Measurements from ENCODE around the gene LRRFIP1.

Gene LRRFIP1

GRCh38 chr2:237650455-237650850, 23.1 kb downstream of the LRRFIP1 start:
- no peak for TF ChIP-seq CTCF (IDR thresholded peaks at IDR 0.05; ENCODE audit: insufficient read depth, low read depth, low read length, missing control alignments)
- no peak for DNase-seq (ENCODE audit: low read depth)
- H3K4me3 ChIP-seq (ENCODE audit: low read length) = no peak overlapping the region

- no peak for DNase-seq (ENCODE audit: low read depth)
- TF ChIP-seq CTCF (IDR thresholded peaks at IDR 0.05; ENCODE audit: insufficient read depth, low read depth, low read length, missing control alignments) = no peak
- H3K4me3 ChIP-seq (ENCODE audit: low read length) = no peak overlapping the region
These were observed 24.4 kb downstream of the LRRFIP1 start for GRCh38 chr2:237651761-237652160.

- H3K4me3 ChIP-seq (ENCODE audit: low read length) = no peak overlapping the region
- no peak for DNase-seq (ENCODE audit: low read depth)
- TF ChIP-seq CTCF (IDR thresholded peaks at IDR 0.05; ENCODE audit: insufficient read depth, low read depth, low read length, missing control alignments) = no peak
These were observed 24.8 kb downstream of the LRRFIP1 start for GRCh38 chr2:237652181-237652580.

GRCh38 chr2:237652854-237653253, 25.5 kb downstream of the LRRFIP1 start:
- no peak for DNase-seq (ENCODE audit: low read depth)
- no peak overlapping the region for H3K4me3 ChIP-seq (ENCODE audit: low read length)
- no peak for TF ChIP-seq CTCF (IDR thresholded peaks at IDR 0.05; ENCODE audit: insufficient read depth, low read depth, low read length, missing control alignments)

- H3K4me3 ChIP-seq (ENCODE audit: low read length) = no peak overlapping the region
- TF ChIP-seq CTCF (IDR thresholded peaks at IDR 0.05; ENCODE audit: insufficient read depth, low read depth, low read length, missing control alignments) = no peak
- DNase-seq (ENCODE audit: low read depth) = no peak
These were observed 26.6 kb downstream of the LRRFIP1 start for GRCh38 chr2:237653776-237654558.

- no peak for DNase-seq (ENCODE audit: low read depth)
- no peak overlapping the region for H3K4me3 ChIP-seq (ENCODE audit: low read length)
- TF ChIP-seq CTCF (IDR thresholded peaks at IDR 0.05; ENCODE audit: insufficient read depth, low read depth, low read length, missing control alignments) = no peak
These were observed 29.7 kb downstream of the LRRFIP1 start for GRCh38 chr2:237657063-237657462.

GRCh38 chr2:237660381-237660900, 33.1 kb downstream of the LRRFIP1 start:
- TF ChIP-seq CTCF (IDR thresholded peaks at IDR 0.05; ENCODE audit: insufficient read depth, low read depth, low read length, missing control alignments) = no peak
- peak; percentile 38 for DNase-seq (ENCODE audit: low read depth)
- H3K4me3 ChIP-seq (ENCODE audit: low read length) = no peak overlapping the region

All from epithelial cell of esophagus (primary cell).